Measurements from ENCODE around the gene DAP3.
"Not testable (repeated sequence)": the region's sequence is repeated elsewhere in the genome, so short reads cannot be mapped to it uniquely, and the experiment has no call there.

DAP3 gene

DNA sequence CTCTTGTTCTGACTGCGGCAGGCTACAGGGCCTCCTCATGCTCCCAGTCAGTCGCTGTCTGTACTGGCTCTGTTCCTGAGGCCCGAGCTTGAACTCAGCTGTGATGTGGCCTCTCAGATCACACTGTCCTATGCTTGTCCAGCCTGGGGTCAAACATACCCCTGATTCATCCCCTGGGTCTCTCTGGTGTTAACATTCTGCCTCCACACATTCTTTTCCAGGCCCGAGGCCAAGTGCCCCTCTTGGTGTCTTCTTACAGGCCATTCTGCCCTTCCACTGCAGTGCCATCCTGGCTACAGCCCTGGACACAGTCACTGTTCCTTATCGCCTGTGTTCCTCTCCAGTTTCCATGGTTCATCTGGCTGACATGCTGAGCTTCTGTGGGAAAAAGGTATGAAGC is 59.2 kb downstream of the DAP3 start:
- not testable (repeated sequence) for DNase-seq; H3K4me1 Mint-ChIP-seq (ENCODE audit: low read depth in 2 of 2); ATAC-seq (replicated peaks); H3K4me3 Mint-ChIP-seq; H3K9me3 Mint-ChIP-seq; H3K27me3 Mint-ChIP-seq
- Mint-ChIP-seq H3K36me3 (ENCODE audit: insufficient read depth) (peaks cover 27% of the 10 kb centered on the region), H3K27ac (peak overlapping the region in 1 of 2 donors; percentile 44)

DNA sequence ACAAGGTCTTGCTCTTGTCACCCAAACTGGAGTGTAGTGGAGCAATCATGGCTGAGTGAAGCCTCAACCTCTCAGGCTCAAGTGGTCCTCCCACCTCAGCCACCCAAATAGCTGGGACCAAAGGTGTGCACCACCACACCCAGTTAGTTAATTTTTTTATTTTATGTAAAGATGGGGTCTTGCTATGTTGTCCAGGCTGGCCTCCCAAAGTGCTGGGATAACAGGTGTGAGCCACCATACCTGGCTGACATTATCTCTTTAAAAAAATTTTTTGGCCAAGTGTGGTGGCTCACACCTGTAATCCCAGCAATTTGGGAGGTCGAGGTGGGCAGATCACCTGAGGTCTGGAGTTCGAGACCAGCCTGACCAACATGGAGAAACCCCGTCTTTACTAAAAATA is 70.1 kb downstream of the DAP3 start:
- not testable (repeated sequence) for H3K4me3 Mint-ChIP-seq; DNase-seq; H3K27me3 Mint-ChIP-seq; H3K4me1 Mint-ChIP-seq (ENCODE audit: low read depth in 2 of 2); ATAC-seq (replicated peaks); H3K27ac Mint-ChIP-seq; H3K9me3 Mint-ChIP-seq
- H3K36me3 Mint-ChIP-seq (ENCODE audit: insufficient read depth): peaks cover 69% of the 10 kb centered on the region

DNA sequence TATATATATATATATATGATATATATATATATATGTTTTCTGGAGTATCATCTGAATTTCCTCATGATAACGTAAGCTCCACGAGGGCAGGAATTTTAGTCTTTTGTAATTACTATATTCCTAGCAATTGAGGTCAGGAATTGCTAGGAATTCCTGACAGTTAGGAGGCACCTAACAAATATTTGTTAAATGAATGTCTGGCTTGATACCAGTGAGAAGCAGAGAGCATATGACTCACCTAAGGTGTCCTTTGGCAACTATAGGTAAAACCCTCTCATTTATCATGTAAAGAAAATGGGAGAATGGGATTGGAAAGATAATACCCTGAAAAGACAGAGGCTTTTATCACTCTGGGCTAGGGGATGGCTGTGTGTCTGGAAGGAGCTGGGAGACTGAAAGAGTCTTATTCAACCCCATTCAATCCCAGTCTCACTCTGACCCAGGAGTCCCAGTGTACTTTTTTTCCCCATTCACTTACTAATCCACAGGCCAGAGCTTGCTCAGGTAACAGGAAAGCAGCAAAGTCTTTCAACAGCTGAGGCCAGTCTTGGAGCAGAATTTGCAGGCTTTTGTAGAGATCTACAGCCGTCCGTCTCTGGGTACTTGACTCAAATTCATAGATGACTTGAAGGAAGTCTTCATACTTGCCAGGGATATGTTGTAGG is 71.2 kb downstream of the DAP3 start:
- Mint-ChIP-seq H3K36me3 (ENCODE audit: insufficient read depth) (peaks cover 71% of the 10 kb centered on the region), H3K27ac (peak overlapping the region in 1 of 2 donors; percentile 26), H3K4me1 (ENCODE audit: low read depth in 2 of 2) (no peaks in the 10 kb centered on the region), H3K9me3 (no peaks in the 10 kb centered on the region), H3K4me3 (no peak overlapping the region), H3K27me3 (no peaks in the 10 kb centered on the region)
- DNase-seq (no peak), ATAC-seq (replicated peaks) (no peak)

DNA sequence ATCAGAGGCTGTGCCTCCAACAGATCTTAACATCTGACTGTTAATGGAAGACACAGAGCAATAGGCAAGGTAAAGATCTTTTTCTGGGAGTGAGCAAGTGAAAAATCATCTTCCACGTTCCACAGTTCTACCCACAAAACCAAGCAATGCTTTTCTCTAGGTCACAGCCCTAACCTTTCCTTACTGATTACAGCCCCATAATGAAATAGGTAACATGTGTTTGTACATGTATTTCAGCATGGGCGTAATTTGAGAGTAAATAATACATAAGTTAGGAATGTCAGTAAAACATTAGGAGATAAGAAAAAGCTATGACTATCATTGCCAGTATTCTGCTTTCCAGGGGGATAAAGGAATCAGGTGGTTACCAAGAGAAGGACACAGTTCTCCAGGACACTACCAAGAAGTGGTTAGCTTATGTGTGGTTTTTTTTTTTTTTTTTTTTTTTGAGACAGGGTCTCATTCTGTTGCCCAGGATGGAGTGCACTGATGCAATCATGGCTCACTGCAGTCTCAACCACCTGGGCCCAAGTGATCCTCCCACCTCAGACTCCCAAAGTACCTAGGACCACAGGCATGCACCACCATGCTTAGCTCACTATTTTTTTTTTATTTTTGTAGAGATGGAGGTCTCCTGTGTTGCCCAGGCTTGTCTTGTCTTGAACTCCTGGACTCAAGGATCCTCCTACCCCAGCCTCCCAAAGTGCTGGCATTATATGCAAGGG is 72.0 kb downstream of the DAP3 start:
- H3K9me3 Mint-ChIP-seq: no peaks in the 10 kb centered on the region
- H3K36me3 Mint-ChIP-seq (ENCODE audit: insufficient read depth): peaks cover 72% of the 10 kb centered on the region
- no peaks in the 10 kb centered on the region for H3K27me3 Mint-ChIP-seq
- no peak for DNase-seq
- no peak for ATAC-seq (replicated peaks)
- peak overlapping the region; percentile 26 to 38 for H3K27ac Mint-ChIP-seq
- H3K4me1 Mint-ChIP-seq (ENCODE audit: low read depth in 2 of 2): no peaks in the 10 kb centered on the region
- no peak overlapping the region for H3K4me3 Mint-ChIP-seq

DNA sequence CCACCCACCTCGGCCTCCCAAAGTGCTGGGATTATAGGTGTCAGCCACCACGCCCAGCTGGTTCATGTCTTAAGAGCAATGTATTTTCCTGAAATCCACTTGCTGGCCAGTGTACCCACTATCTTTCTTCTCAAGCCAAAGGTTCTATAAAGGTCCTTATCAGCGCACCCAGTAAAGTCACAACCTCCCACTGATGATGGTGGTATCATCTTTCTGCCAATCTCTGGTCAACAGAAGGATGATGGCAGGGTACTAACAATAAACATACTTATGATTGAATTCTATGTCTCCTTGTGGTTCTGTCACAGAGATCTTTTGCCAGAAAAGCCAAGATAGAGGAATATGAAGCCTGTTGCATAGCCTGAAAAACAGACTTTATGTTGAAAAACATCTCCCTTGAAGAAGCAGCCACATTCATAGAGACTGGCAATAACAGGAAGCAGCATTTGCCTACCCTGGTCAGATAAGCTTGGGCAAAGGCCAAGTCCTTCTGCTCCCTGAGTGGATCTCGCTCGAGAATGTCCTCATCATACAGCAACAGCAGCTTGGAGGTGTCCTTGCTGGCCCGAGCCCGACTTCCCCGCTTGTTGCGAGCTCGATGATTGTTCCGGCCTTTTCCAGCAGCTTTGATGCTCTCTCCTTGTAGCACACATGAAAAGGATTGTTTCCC is 73.0 kb downstream of the DAP3 start:
- Mint-ChIP-seq H3K9me3 (no peaks in the 10 kb centered on the region), H3K27ac (peak overlapping the region in 1 of 2 donors; percentile 38), H3K36me3 (ENCODE audit: insufficient read depth) (peaks cover 73% of the 10 kb centered on the region), H3K27me3 (no peaks in the 10 kb centered on the region), H3K4me1 (ENCODE audit: low read depth in 2 of 2) (no peaks in the 10 kb centered on the region), H3K4me3 (no peak overlapping the region)
- ATAC-seq (replicated peaks): no peak
- DNase-seq: no peak

DNA sequence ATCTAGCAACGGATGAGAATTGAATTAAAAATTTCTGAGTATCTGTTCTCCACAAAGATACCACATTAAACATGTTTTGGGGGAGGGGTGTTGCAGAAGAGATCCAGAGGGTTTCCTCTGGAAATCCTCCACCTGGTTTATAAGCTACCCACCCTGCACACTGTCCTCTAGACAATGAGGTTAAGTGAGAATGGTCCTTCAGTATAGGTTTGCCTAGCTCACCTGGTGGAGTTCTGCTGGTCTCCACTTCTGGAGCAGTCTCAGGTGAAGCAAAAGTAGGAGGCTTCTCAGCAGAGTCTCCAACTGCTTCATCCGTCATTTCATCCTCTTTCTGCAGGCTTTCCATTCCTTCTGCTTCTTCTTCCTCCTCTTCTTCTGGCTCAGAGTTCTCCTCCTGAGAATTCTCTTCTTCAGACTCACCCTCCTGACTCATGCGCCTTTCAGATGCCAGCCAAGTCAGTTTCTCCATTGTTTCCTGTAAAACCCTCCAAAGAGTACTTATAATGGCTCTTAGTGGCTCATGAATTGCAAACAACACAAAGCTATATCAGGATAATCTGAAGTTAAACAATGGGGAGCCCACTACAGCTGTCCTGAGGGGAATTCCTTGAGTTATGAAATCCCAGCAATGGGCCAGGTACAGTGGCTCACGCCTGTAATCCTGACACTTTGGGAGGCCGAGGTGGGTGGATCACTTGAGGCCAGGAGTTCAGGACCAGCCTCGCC is 74.4 kb downstream of the DAP3 start:
- peak overlapping the region in 1 of 2 donors; percentile 11 for H3K27ac Mint-ChIP-seq
- not testable (repeated sequence) for H3K4me1 Mint-ChIP-seq (ENCODE audit: low read depth in 2 of 2); H3K9me3 Mint-ChIP-seq; DNase-seq; H3K4me3 Mint-ChIP-seq; H3K27me3 Mint-ChIP-seq; ATAC-seq (replicated peaks)
- H3K36me3 Mint-ChIP-seq (ENCODE audit: insufficient read depth): peaks cover 80% of the 10 kb centered on the region

DNA sequence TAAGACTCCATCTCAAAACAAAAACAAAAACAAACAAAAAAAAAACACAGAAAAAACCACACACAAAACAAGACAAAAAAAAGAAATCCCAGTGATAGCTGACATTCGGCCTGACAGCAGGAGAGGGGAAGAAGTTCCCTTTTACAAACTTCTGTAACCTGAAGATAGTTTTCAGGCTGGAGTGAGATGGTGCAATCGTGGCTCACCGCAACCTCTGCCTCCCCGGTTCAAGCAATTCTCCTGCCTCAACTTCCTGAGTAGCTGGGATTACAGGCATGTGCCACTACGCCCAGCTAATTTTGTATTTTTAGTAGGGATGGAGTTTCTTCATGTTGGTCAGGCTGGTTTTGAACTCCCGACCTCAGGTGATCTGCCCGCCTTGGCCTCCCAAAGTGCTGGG is 75.1 kb downstream of the DAP3 start:
- ATAC-seq (replicated peaks); H3K4me3 Mint-ChIP-seq; H3K4me1 Mint-ChIP-seq (ENCODE audit: low read depth in 2 of 2); DNase-seq; H3K9me3 Mint-ChIP-seq; H3K27me3 Mint-ChIP-seq: not testable (repeated sequence)
- Mint-ChIP-seq H3K36me3 (ENCODE audit: insufficient read depth) (peaks cover 87% of the 10 kb centered on the region), H3K27ac (peak overlapping the region in 1 of 2 donors; percentile 11)

DNA sequence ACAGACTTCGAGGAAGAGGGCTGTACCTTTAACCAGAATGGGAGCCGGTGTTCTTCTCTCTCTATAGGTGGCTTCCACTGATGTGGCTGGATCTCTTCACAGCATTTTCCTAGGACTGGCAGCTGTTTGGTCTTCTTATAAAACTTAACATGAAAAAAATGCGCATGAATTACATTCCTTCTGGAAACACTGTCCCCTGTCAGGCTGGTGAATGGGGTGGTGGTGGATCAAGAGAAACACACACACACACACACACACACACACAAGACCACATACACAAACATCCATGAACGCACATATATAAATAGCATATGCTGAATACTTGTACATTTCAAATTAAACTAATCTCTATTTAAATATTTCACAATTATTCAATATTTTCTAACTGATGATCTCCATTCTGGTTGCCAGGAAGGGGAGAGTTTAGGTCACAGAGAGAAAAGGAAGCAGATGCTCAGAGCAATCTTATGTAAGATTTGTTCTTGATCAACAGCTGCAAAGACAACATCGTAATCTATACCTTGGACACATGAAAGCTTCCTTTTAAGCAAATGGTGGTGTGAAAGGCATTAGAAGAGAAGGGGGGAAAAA is 78.6 kb downstream of the DAP3 start:
- not testable (repeated sequence) for ATAC-seq (replicated peaks); H3K4me3 Mint-ChIP-seq; H3K9me3 Mint-ChIP-seq; DNase-seq; H3K27ac Mint-ChIP-seq; H3K4me1 Mint-ChIP-seq (ENCODE audit: low read depth in 2 of 2); H3K27me3 Mint-ChIP-seq
- H3K36me3 Mint-ChIP-seq (ENCODE audit: insufficient read depth): peaks cover 92% of the 10 kb centered on the region

DNA sequence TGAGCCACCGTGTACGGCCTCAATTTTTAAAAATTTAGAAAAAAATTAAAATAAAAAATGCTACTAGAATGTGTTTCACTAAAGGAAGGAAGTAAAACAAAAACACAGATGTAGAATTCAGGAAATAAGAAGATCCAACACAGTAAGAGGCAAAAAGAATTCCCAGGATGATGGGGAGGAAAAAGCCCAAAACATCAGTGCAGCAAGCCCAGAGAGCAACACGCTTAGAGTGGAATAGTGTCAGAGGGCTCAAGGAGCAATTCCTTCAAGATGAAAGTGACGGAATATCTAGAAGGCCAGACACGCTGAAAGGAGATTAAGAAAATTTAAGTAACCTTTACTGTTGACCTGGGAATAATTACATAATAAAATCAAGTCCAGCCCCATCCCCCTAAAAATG is 80.4 kb downstream of the DAP3 start:
- no peak for DNase-seq
- H3K9me3 Mint-ChIP-seq: no peaks in the 10 kb centered on the region
- H3K27me3 Mint-ChIP-seq: no peaks in the 10 kb centered on the region
- no peak for ATAC-seq (replicated peaks)
- H3K27ac Mint-ChIP-seq: peak overlapping the region in 1 of 2 donors; percentile 29
- peaks cover 92% of the 10 kb centered on the region for H3K36me3 Mint-ChIP-seq (ENCODE audit: insufficient read depth)
- no peaks in the 10 kb centered on the region for H3K4me1 Mint-ChIP-seq (ENCODE audit: low read depth in 2 of 2)
- H3K4me3 Mint-ChIP-seq: no peak overlapping the region

DNA sequence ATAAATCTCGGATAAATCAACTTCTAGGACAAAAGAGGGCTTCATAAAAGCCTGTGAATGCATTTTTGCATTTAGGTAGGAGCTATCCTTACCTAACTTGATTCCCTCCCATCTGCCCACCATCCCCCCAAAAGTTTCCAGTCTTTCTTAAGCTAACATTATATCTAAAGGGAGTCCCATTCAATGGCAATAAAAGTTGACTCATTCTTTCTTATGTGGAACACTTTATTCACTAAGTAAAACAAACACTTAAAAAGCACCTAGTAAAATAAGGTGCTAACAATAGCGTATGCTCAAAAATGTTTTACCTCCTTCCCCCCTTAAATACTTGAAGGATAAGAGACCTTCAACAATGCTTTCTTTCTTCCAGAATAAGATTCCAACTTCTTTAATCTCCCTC is 84.3 kb downstream of the DAP3 start:
- no peaks in the 10 kb centered on the region for H3K9me3 Mint-ChIP-seq
- DNase-seq: no peak
- no peak for ATAC-seq (replicated peaks)
- H3K27me3 Mint-ChIP-seq: no peaks in the 10 kb centered on the region
- peak overlapping the region in 1 of 2 donors; percentile 15 for H3K27ac Mint-ChIP-seq
- peaks cover 91% of the 10 kb centered on the region for H3K36me3 Mint-ChIP-seq (ENCODE audit: insufficient read depth)
- no peak overlapping the region for H3K4me3 Mint-ChIP-seq
- H3K4me1 Mint-ChIP-seq (ENCODE audit: low read depth in 2 of 2): peaks cover 0 to 6% of the 10 kb centered on the region in 2 donors

DNA sequence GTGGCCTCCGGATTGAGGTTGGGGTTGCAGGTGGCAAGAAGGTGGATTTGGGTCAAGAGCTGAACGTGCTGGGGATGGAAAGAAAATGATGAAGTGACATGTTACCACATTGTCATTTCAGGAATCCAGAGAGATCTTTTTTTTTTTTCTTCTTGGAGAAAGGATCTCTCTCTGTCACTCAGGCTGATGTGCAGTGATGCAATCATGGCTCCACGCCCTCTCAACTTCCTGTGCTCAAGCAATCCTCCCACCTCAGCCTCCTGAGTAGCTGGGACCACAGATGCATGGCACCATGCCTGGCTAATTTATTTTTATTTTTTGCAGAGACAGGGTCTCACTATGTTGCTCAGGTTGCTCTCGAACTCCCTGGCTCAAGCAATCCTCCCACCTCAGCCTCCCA is 87.5 kb downstream of the DAP3 start:
- ATAC-seq (replicated peaks) (no peak), DNase-seq (no peak)
- Mint-ChIP-seq H3K9me3 (no peaks in the 10 kb centered on the region), H3K4me3 (no peak overlapping the region), H3K4me1 (ENCODE audit: low read depth in 2 of 2) (peaks cover 0 to 6% of the 10 kb centered on the region in 2 donors), H3K27me3 (no peaks in the 10 kb centered on the region), H3K27ac (no peak overlapping the region), H3K36me3 (ENCODE audit: insufficient read depth) (peaks cover 81% of the 10 kb centered on the region)

DNA sequence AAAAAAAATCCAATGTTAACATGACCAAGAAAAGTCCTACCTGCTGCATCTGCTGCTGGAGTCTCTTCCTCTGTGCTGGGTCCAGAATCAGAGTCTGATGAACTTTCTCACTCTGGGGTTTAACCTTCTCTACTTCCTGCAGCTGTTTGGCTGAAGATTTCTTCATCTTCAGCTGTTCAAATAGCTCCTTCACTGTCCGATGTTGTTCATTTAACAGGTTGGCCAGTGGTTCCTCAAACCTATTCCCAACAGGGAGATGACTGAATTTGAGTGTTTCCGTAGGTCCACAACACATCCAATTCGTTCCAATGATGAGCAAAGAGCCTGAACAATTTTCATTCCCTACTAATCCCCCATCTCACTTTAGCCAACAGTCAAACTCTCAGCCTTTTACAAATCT is 88.7 kb downstream of the DAP3 start:
- DNase-seq (no peak), ATAC-seq (replicated peaks) (no peak)
- no peak overlapping the region for H3K4me3 Mint-ChIP-seq
- H3K36me3 Mint-ChIP-seq (ENCODE audit: insufficient read depth): peaks cover 74% of the 10 kb centered on the region
- no peaks in the 10 kb centered on the region for H3K9me3 Mint-ChIP-seq
- H3K27me3 Mint-ChIP-seq: no peaks in the 10 kb centered on the region
- H3K4me1 Mint-ChIP-seq (ENCODE audit: low read depth in 2 of 2): peaks cover 0 to 6% of the 10 kb centered on the region in 2 donors
- H3K27ac Mint-ChIP-seq: peak overlapping the region in 1 of 2 donors; percentile 71

Measured in effector memory CD8-positive, alpha-beta T cell (primary cell).